GM15510 (cell line): ENCODE measurements around the gene SPCS2.

ENCODE experiments used
- POLR2A ChIP-seq: IDR thresholded peaks from 3 replicates; pipeline ENCODE4 v1.6.1; 2011; ENCODE audit warnings: borderline replicate concordance; ENCODE audit not compliant: insufficient read length; ENCODE audit errors: extremely low read depth

Gene SPCS2

DNA sequence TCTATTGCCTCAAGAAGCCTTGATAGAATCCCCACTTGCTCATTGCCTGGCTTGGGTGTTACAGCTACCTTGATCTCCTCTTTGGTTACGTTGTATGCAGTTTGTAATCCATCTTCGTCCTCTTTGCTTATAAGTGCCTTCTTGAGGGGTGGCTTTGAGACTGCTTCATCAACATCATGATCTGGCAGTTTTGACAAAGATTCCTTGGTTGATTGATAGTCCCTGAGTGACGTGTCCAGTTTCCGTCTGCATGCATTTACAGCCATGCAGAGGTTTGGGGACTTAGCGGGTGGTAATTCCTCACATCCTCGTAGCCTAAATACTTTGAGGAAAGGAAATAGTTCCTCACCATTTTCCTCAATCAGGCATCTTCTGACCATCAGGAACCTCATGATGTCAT, 62.8 kb downstream of the SPCS2 start:
- TF ChIP-seq POLR2A, result no peak

DNA sequence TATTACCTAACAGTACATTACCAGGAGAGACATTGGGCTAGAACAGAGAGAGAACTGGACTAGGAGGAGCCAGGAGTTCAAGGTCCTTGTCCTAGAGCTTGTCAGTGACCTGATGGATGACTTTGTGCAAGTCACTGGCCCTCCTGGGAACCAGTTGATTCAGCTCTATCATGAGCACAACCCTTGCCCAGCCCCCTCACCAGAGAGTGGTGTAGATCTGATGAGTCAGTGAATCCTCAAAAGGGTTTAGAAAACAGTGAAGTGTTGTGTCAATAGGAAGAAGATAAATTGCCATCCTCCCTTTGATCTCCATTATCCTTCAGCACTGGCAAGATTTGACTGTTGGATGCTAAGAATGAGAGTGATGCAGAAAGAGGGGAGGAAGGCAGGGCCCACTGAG, 64.0 kb downstream of the SPCS2 start:
- TF ChIP-seq POLR2A, result no peak

DNA sequence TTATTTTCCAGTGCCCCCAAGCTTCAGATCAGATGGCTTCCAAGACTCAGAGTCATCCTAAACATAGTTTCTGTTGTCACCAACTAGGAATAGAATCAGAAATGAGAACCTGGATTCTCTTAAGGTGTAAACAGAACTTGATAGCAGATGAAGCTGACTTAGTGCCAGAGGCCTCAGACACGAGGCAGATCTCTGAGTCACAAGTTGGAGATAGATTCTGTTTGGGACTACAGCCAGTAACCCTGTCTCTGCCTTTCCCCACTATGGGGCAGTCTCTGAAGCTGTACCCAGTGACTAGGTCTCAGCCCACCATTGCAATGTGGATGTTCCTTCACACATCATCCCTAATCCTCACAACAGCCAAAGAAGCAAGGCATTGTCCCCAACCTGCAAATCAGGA, 65.1 kb downstream of the SPCS2 start:
- TF ChIP-seq POLR2A, result no peak

DNA sequence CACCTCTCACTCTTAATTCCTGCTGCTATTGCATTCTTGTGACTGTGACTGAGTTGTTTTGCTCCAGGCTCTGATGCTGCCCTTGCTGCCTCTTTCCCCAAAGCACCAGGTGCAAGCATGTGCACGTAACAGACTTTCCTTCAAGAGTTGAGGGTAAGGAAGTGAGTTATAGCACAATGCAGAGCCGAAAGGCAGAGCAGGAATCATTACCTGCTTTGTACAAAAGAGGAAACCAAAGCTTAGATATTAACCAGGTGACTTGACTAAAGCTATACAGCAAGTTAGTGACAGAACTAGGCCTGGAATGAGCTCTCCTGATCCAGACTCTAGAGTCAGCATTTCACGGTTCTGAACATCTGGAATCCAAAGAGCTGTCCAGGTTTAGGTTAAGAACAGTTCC, 73.2 kb downstream of the SPCS2 start:
- no peak for TF ChIP-seq POLR2A

DNA sequence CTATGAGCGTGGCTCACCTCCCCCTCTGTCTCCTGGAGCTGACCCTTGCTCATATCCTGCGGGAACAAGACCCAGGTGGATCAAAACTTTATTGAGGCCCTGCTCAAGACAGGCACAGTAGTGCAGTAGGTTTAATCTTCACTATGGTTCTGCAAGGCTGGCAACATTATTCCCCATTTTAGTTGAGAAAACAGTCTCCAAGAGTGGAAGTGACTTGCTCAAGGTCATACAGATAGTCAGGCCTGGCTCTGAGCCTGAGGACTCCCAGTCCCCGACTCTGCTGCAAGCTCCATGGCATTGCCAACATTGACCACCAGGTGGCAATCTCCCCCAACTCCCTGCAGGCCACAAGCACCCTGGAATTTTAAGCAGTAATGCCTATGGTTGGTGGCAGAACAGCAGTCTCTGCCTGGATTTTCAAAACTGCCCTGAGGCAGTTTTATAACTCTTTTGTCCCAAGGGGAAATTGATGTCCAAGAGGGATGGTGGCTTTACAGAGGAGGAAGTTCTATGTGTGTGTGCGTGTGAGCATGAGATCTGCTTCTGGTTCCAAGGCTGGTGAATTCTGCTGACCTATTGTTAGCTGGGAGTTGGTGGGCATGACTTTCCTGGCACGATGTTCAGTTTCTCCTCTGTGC, 73.8 kb downstream of the SPCS2 start:
- no peak for TF ChIP-seq POLR2A

DNA sequence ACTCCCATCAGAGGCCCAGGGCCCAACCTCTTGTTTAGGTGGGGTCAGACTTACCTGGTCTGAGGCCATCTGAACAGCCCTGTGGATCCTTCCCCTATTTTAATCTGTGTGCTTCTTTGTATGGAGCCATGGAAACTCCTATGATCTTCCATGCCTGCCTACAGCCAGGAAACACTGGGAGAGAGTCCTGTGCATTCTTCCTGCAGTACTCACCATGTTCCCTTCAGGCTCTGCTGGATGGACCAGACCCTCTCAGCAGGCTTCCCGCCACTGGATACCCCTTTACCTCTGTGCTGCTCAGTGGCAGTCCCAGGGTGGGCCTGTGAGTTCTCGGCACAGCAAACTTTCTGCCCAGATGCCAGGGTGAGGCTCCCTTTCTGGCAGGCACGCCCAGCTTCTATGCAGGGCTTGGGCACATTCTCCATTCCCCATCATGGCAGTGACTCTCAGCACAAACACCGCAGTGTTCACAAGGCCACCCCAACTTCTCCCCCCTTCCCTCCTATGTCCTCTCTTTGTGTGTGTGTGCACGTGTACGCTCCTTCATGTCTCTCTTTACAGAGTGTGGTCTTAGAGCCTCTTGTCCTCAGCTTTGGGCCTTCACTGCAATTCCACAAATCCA, 74.5 kb downstream of the SPCS2 start:
- TF ChIP-seq POLR2A, result no peak

DNA sequence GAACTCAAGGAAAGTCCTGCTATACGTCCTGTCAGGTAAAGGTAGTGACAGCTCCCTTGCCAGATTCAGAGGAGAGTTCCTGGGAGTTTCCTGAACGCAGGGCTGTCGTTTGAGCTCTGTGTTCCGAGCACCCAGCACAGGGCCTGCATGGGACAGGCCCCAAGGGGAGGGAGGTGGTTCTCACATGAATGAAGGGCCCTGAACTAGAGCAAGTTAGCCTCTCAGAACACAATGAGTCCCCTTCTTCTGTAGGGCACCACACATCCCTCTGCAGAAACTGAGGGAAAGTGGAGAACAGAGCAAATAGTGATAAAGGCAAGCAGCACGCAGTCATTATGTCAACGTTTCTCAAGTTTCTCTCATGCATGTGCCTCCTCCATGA, 75.0 kb downstream of the SPCS2 start:
- no peak for TF ChIP-seq POLR2A

DNA sequence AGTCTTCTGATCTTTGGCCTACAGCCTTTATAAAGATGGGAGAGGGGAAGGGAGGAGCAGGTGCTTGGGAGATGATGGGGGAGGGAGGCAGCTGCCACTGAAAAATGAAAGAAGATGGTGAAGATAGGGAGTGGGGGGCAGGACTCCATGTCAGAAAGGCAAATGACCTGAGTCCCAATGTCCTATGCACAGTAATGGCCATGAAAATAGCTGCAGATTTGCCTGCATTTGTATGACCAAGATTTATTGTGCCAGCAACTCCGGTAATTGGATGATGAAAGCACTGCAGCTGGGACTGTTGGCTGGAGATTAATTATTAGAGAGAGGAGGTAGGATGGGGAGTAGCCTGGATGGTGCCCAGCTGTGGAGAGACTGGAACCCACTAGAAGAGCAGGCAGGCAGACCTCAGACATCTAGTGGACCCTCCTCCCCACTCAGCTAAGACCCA, 75.7 kb downstream of the SPCS2 start:
- TF ChIP-seq POLR2A, result no peak

DNA sequence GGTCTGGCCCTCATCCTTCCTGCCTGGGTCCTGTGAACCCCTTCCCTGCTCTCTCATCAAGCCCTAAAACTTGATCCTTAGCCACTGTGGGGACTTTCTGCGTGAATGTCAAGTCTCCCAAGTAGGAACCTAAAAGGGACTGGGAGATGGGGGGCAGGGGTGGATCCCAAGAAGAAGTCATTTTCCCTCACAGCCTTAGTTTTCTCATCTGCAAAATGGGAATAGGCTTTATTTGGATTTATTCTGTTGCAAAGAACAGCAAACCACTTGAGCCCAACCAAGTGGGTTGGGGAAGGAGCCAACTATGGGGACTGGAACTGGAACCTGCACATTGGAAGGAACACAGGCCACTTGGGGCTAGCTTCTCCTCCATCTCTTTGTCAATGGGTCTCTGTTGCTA, 76.5 kb downstream of the SPCS2 start:
- no peak for TF ChIP-seq POLR2A

DNA sequence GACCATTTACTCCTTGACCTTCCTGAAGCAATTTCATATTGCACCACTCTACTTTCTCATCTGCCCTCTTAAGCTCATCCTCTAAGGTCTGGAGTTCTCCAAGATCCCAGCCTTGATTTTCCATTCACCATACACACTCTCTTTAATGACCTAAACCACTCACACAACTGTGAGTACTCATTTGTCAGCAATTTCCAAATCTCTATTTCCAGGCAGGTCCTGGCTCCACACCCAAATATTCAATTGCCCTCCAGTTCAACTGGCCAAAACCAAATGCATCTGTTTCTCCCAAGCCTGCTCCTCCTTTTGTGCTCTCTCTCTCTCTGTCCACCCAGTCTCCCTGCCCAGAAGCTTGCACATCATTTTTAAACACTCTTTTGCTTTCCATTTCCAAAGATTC, 79.3 kb downstream of the SPCS2 start:
- TF ChIP-seq POLR2A, result no peak
